Endothelial cell of umbilical vein (primary cell): ENCODE data around the gene MVP. TPM values are rescaled to one million over a fixed set of nuclear protein-coding genes. Genes with fewer than 3 reads are reported as not detected.

Experiments
- BruUV-seq: library from RNA; stranded (reverse); fragments of 400-500 nt; replicated peaks from 2 replicates; lab custom pipeline; 2021; lab: Mats Ljungman, UMichigan
- CTCF ChIA-PET: fragments of 300-600, 350-600 bp; sonication (Branson Sonifier 250); formaldehyde crosslinking; loops from one replicate; lab custom pipeline; 2021; ENCODE audit warnings: antibody characterized with exemption, inconsistent platforms; lab: Charles Lee
- POLR2A ChIA-PET: fragments of 300-600, 350-600 bp; sonication (Branson Sonifier 250); formaldehyde crosslinking; loops from one replicate; lab custom pipeline; 2021; ENCODE audit warnings: antibody characterized with exemption, inconsistent platforms; lab: Charles Lee
- DNase-seq: peaks from one replicate; pipeline ENCODE4 v3.0.0-alpha.2; 2011; ENCODE audit warnings: low read depth, low spot score
- FAIRE-seq: peaks from 2 replicates; lab custom pipeline; 2011; peaks lifted over from hg19 to GRCh38; lab: Jason Lieb, UNC
- H2AFZ ChIP-seq: 2 replicates; pipeline ENCODE4 v1.6.0; 2012; ENCODE audit warnings: low read depth, low read length, control low read depth, inconsistent platforms
- H3K27ac ChIP-seq: 2 replicates; pipeline ENCODE4 v1.5.1; 2011; ENCODE audit warnings: low read depth, mild to moderate bottlenecking, control low read depth, low read length, moderate library complexity; ENCODE audit not compliant: insufficient read depth
- H3K27me3 ChIP-seq, 2 experiments: 2 replicates each; pipeline versions ENCODE4 v1.6.0 to v1.6.1; 2011; ENCODE audit warnings: low read length in 2 of 2, mixed read lengths in 1 of 2; ENCODE audit not compliant: control insufficient read depth in 2 of 2, insufficient read depth in 2 of 2
- H3K36me3 ChIP-seq, 2 experiments: 2 replicates in 1 of 2; 3 replicates in 1 of 2; pipeline ENCODE4 v1.5.1; 2011; ENCODE audit warnings: low read length in 2 of 2, mild to moderate bottlenecking in 1 of 2, moderate library complexity in 1 of 2; ENCODE audit not compliant: control insufficient read depth in 2 of 2, insufficient read depth in 2 of 2; ENCODE audit errors: extremely low read depth in 1 of 2
- H3K4me1 ChIP-seq: 3 replicates; pipeline ENCODE4 v1.5.1; 2011; ENCODE audit warnings: mild to moderate bottlenecking, low read length; ENCODE audit not compliant: control insufficient read depth, insufficient read depth; ENCODE audit errors: extremely low read depth
- H3K4me2 ChIP-seq: 2 replicates; pipeline ENCODE4 v1.6.1; 2011; ENCODE audit warnings: low read length, control low read depth, mixed read lengths; ENCODE audit not compliant: insufficient read depth
- H3K4me3 ChIP-seq, 3 experiments: fragments of 200-600 bp in 1 of 3; sonication (generic), shearing (Covaris generic) in 1 of 3; replicated peaks in 1 of 3; 2 replicates each; pipeline ENCODE4 v1.5.1; 2011 to 2016; ENCODE audit warnings: control low read depth in 3 of 3, low read length in 3 of 3, mild to moderate bottlenecking in 2 of 3, inconsistent platforms in 1 of 3, low read depth in 1 of 3, moderate library complexity in 1 of 3; ENCODE audit not compliant: insufficient read depth in 1 of 3
- H3K79me2 ChIP-seq: 2 replicates; pipeline ENCODE4 v1.6.0; 2012; ENCODE audit warnings: low read length, inconsistent platforms; ENCODE audit not compliant: control insufficient read depth, insufficient read depth
- H3K9ac ChIP-seq: replicated peaks from 2 replicates; pipeline ENCODE3; 2011; ENCODE audit warnings: low read length, control low read depth; ENCODE audit not compliant: insufficient read depth; ENCODE audit errors: extremely low read depth
- H3K9me1 ChIP-seq: replicated peaks from 3 replicates; pipeline ENCODE4 v1.6.0; 2011; ENCODE audit warnings: mild to moderate bottlenecking, low read length; ENCODE audit not compliant: control insufficient read depth, insufficient read depth; ENCODE audit errors: extremely low read depth
- H3K9me3 ChIP-seq: replicated peaks from 2 replicates; pipeline ENCODE4 v1.5.1; 2012; ENCODE audit warnings: low read length, inconsistent platforms; ENCODE audit not compliant: control insufficient read depth, insufficient read depth
- H4K20me1 ChIP-seq: replicated peaks from 2 replicates; pipeline ENCODE3; 2011; ENCODE audit warnings: mild to moderate bottlenecking, low read length; ENCODE audit not compliant: control insufficient read depth, insufficient read depth; ENCODE audit errors: extremely low read depth
- CTCF ChIP-seq, 2 donors: IDR thresholded peaks; 1 replicate in 1 of 2; 2 replicates in 1 of 2; pipeline ENCODE4 v1.5.1; 2011; ENCODE audit warnings: low read length in 2 of 2, mild to moderate bottlenecking in 2 of 2, moderate library complexity in 2 of 2, control low read depth in 1 of 2, inconsistent platforms in 1 of 2, low read depth in 1 of 2; ENCODE audit not compliant: insufficient read depth in 1 of 2; ENCODE audit errors: extremely low read depth in 1 of 2
- EZH2 ChIP-seq: IDR thresholded peaks from 2 replicates; pipeline ENCODE4 v1.6.1; 2012; ENCODE audit warnings: borderline replicate concordance, low read depth, mild to moderate bottlenecking, moderate library complexity, low read length, inconsistent platforms; ENCODE audit not compliant: severe bottlenecking
- FOS ChIP-seq: IDR thresholded peaks from 2 replicates; pipeline ENCODE4 v1.6.1; 2011; ENCODE audit warnings: mild to moderate bottlenecking, low read length, moderate library complexity, borderline replicate concordance; ENCODE audit not compliant: insufficient read depth
- GATA2 ChIP-seq: IDR thresholded peaks from 2 replicates; pipeline ENCODE4 v1.7.0; 2011; ENCODE audit warnings: low read depth, mild to moderate bottlenecking, moderate library complexity, mixed read lengths, low read length; ENCODE audit not compliant: insufficient read length, insufficient read depth
- JUN ChIP-seq: IDR thresholded peaks from 2 replicates; pipeline ENCODE4 v1.6.1; 2011; ENCODE audit warnings: borderline replicate concordance, low read depth; ENCODE audit not compliant: insufficient read length, insufficient read depth
- MAX ChIP-seq: IDR thresholded peaks from 2 replicates; pipeline ENCODE4 v1.6.1; 2011; ENCODE audit not compliant: insufficient read depth, insufficient read length
- MYC ChIP-seq: IDR thresholded peaks from one replicate; pipeline ENCODE4 v1.6.1; 2011; ENCODE audit warnings: mild to moderate bottlenecking, low read depth, low read length
- POLR2A ChIP-seq: IDR thresholded peaks from 2 replicates; pipeline ENCODE4 v1.6.1; 2012; ENCODE audit warnings: low read depth, mild to moderate bottlenecking, control low read depth, low read length
- POLR2AphosphoS5 ChIP-seq: IDR thresholded peaks from 2 replicates; pipeline ENCODE4 v1.6.1; 2012; ENCODE audit warnings: low read depth, mild to moderate bottlenecking, control low read depth, low read length, moderate library complexity; ENCODE audit not compliant: insufficient read depth
- dilution Hi-C: fragments of 300-500 bp; cut with MboI; formaldehyde crosslinking; loops from one replicate; pipeline ENCODE4 v1.15.0; 2019; ENCODE audit warnings: low sequenced_read_pairs; ENCODE audit not compliant: extremely low pct_ligation_motif_present
- intact Hi-C: fragments of 100-400 bp; cut with micrococcal nuclease; formaldehyde crosslinking; loops from one replicate; pipeline ENCODE4 v1.10.0; 2022
- polyA plus RNA-seq, 4 experiments: library from polyadenylated mRNA; depleted of rRNA in 3 of 4; stranded (reverse) in 3 of 4; unstranded in 1 of 4; fragments of >200 nt; gene quantifications; 2 replicates each; pipeline versions ENCODE4 v1.2.1 to v1.2.3, GENCODE V29; 2011 to 2012; ENCODE audit warnings: missing spikeins in 1 of 4
- total RNA-seq: library from RNA; stranded (reverse); gene quantifications from 2 replicates; pipeline ENCODE4 v1.2.3, GENCODE V29; 2021

Gene MVP
- total and polyA plus RNA-seq, 2 donors (not counting 3 experiments of a cell fraction or from before 2014, with no cell fraction given), result 49.8 to 118 TPM

- Histone ChIP-seq H3K27ac (no peak overlapping the region), H3K9me3 (no peaks in the 10 kb centered on the region), H3K4me2 (no peak overlapping the region), H2AFZ (no peak overlapping the region), H3K36me3 (no peaks in the 10 kb centered on the region), H3K4me1 (no peaks in the 10 kb centered on the region), H4K20me1 (no peaks in the 10 kb centered on the region), H3K79me2 (no peaks in the 10 kb centered on the region), H3K9ac (no peak overlapping the region), H3K9me1 (no peaks in the 10 kb centered on the region), H3K27me3 (peaks cover 14% of the 10 kb centered on the region in 2 experiments), H3K4me3 (no peak overlapping the region)
- TF ChIP-seq POLR2A, result no peak
- TF ChIP-seq FOS, result no peak
- no peak for TF ChIP-seq MYC
- TF ChIP-seq GATA2, result no peak
- TF ChIP-seq MAX, result no peak
- TF ChIP-seq EZH2, result no peak
- TF ChIP-seq POLR2AphosphoS5, result no peak
- no peak for TF ChIP-seq JUN
- no peak for TF ChIP-seq CTCF (IDR thresholded peaks at IDR 0.05; ENCODE audit: extremely low read depth in 1 of 2, insufficient read depth in 1 of 2, low read depth in 1 of 2, low read length in 2 of 2)
- ChIA-PET CTCF (no interaction called here), POLR2A (no interaction called here)
- DNase-seq, result no peak
- intact Hi-C loops, result no loop called here
- dilution Hi-C loops, result no loop called here
- FAIRE-seq, result no peak
- BruUV-seq, result no TSS peak
Measured at GRCh38 chr16:29775742-29776408, 44.4 kb upstream of the MVP start.
